Measurements from ENCODE around the gene ULBP1.
"Not testable (repeated sequence)": the region's sequence is repeated elsewhere in the genome, so short reads cannot be mapped to it uniquely, and the experiment has no call there.

GRCh38 chr6:149954328-149954983 lies 9.3 kb upstream of the ULBP1 start:
- not testable (repeated sequence) for TF ChIP-seq POLR2AphosphoS5 (IDR thresholded peaks at IDR 0.05; ENCODE audit: low read depth, low read length); POLR2A (IDR thresholded peaks at IDR 0.05; ENCODE audit: low read depth, low read length); TAF1 (IDR thresholded peaks at IDR 0.05; ENCODE audit: borderline replicate concordance, low read depth, low read length)

Data from GM12892 (cell line).